Astrocyte (in vitro differentiated cells and primary cell): ENCODE results near the gene PXMP4. TPM values are rescaled to one million over a fixed set of nuclear protein-coding genes. Genes with fewer than 3 reads are reported as not detected.

ENCODE experiments used
- DNase-seq: peaks from one replicate; pipeline ENCODE4 v3.0.0-alpha.2; 2010; ENCODE audit warnings: low read depth
- FAIRE-seq: peaks from 2 replicates; lab custom pipeline; 2011; peaks lifted over from hg19 to GRCh38; lab: Jason Lieb, UNC
- H2AFZ ChIP-seq: 2 replicates; pipeline ENCODE4 v1.6.0; 2012; ENCODE audit warnings: low read depth, low read length, inconsistent platforms
- H3K27ac ChIP-seq: 2 replicates; pipeline ENCODE4 v1.5.1; 2011; ENCODE audit warnings: low read depth, low read length, inconsistent platforms
- H3K27me3 ChIP-seq: 2 replicates; pipeline ENCODE4 v1.6.0; 2011; ENCODE audit warnings: low read length, inconsistent platforms; ENCODE audit not compliant: insufficient read depth
- H3K36me3 ChIP-seq: 2 replicates; pipeline ENCODE4 v1.5.1; 2011; ENCODE audit warnings: low read length, inconsistent platforms; ENCODE audit not compliant: insufficient read depth
- H3K4me1 ChIP-seq: 2 replicates; pipeline ENCODE4 v1.5.1; 2011; ENCODE audit warnings: low read length, inconsistent platforms; ENCODE audit not compliant: insufficient read depth
- H3K4me2 ChIP-seq: 2 replicates; pipeline ENCODE4 v1.6.0; 2012; ENCODE audit warnings: low read length, inconsistent platforms
- H3K4me3 ChIP-seq: 2 replicates; pipeline ENCODE4 v1.5.1; 2011; ENCODE audit warnings: low read depth, mild to moderate bottlenecking, low read length, inconsistent platforms; ENCODE audit not compliant: insufficient read depth
- H3K79me2 ChIP-seq: 2 replicates; pipeline ENCODE4 v1.6.0; 2012; ENCODE audit warnings: mild to moderate bottlenecking, low read length, inconsistent platforms; ENCODE audit not compliant: insufficient read depth
- H3K9ac ChIP-seq: 2 replicates; pipeline ENCODE4 v1.6.0; 2012; ENCODE audit warnings: mild to moderate bottlenecking, low read length, inconsistent platforms
- H3K9me3 ChIP-seq: 2 replicates; pipeline ENCODE4 v1.5.1; 2012; ENCODE audit warnings: low read depth, mild to moderate bottlenecking, low read length, inconsistent platforms; ENCODE audit not compliant: insufficient read depth
- H4K20me1 ChIP-seq: 2 replicates; pipeline ENCODE4 v1.6.0; 2012; ENCODE audit warnings: low read length, inconsistent platforms; ENCODE audit not compliant: insufficient read depth
- H3K27ac Mint-ChIP-seq: one replicate; pipeline ENCODE4 v1.8.0; 2021; ENCODE audit warnings: mild to moderate bottlenecking, mixed read lengths; ENCODE audit not compliant: unreplicated experiment
- H3K27me3 Mint-ChIP-seq: one replicate; pipeline ENCODE4 v1.8.0; 2021; ENCODE audit warnings: low read depth, mixed read lengths; ENCODE audit not compliant: unreplicated experiment
- H3K36me3 Mint-ChIP-seq: one replicate; pipeline ENCODE4 v1.8.0; 2021; ENCODE audit warnings: low read depth, mixed read lengths; ENCODE audit not compliant: unreplicated experiment
- H3K4me1 Mint-ChIP-seq: one replicate; pipeline ENCODE4 v1.8.0; 2021; ENCODE audit warnings: low read depth, mixed read lengths; ENCODE audit not compliant: unreplicated experiment
- H3K4me3 Mint-ChIP-seq: one replicate; pipeline ENCODE4 v1.8.0; 2021; ENCODE audit warnings: mild to moderate bottlenecking, moderate library complexity, mixed read lengths; ENCODE audit not compliant: unreplicated experiment
- H3K9me3 Mint-ChIP-seq: one replicate; pipeline ENCODE4 v1.8.0; 2021; ENCODE audit warnings: mild to moderate bottlenecking, mixed read lengths; ENCODE audit not compliant: unreplicated experiment
- EZH2 ChIP-seq: IDR thresholded peaks from 2 replicates; pipeline ENCODE4 v1.6.1; 2012; ENCODE audit warnings: mild to moderate bottlenecking, low read length, inconsistent platforms; ENCODE audit not compliant: insufficient read depth
- total RNA-seq: library from RNA; stranded (reverse); gene quantifications from 2 replicates; pipeline ENCODE4 v1.2.1, GENCODE V29; 2021
- TF ChIP-seq, protein P1 (sequence below): IDR thresholded peaks from 2 replicates; pipeline ENCODE4 v1.5.1; 2011; ENCODE audit warnings: low read depth, mild to moderate bottlenecking, inconsistent platforms, low read length, moderate library complexity; ENCODE audit not compliant: insufficient read depth

The PXMP4 gene
- total RNA-seq, 1 donor from 2014 or later: 1.1 TPM

DNA sequence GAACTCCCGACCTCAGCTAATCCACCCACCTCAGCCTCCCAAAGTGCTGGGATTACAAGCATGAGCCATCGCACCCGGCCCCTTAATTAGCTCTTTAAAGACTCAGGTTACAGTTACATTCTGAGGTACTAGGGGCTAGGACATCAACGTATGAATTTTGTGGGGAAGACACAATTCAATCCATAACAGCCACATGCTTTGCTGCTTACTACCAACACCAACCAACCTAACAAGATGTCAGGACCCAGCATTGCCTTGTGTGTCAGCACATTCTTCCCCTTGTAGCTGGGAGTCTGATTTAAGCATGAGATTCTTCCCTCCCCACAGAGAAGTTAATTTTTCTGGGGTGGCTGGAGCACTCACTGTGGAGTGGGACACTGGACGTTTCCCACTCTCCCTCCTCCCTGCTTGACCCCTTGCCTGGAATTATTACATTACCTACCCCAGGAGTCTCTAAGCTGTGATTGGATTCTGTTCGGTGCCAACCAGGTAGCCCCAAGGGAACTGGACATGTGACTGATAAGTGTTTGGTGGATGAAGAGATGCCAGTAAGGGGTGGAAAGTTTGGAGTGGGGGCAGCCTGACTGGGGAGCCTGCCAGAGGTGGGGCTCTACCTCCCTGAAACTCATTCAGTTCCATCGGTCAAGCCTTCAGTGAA lies 5.6 kb upstream of the PXMP4 start:
- Mint-ChIP-seq H3K27me3 (peaks cover 10% of the 10 kb centered on the region), H3K27ac (no peak overlapping the region), H3K9me3 (peaks cover 5% of the 10 kb centered on the region), H3K4me1 (no peaks in the 10 kb centered on the region), H3K4me3 (no peak overlapping the region), H3K36me3 (no peaks in the 10 kb centered on the region)
- no peaks in the 10 kb centered on the region for H3K9me3 ChIP-seq
- H4K20me1 ChIP-seq: no peaks in the 10 kb centered on the region
- no peak overlapping the region for H2AFZ ChIP-seq
- no peaks in the 10 kb centered on the region for H3K79me2 ChIP-seq
- H3K4me3 ChIP-seq: no peak overlapping the region
- no peak for DNase-seq
- no peaks in the 10 kb centered on the region for H3K27me3 ChIP-seq
- TF ChIP-seq, protein P1, sequence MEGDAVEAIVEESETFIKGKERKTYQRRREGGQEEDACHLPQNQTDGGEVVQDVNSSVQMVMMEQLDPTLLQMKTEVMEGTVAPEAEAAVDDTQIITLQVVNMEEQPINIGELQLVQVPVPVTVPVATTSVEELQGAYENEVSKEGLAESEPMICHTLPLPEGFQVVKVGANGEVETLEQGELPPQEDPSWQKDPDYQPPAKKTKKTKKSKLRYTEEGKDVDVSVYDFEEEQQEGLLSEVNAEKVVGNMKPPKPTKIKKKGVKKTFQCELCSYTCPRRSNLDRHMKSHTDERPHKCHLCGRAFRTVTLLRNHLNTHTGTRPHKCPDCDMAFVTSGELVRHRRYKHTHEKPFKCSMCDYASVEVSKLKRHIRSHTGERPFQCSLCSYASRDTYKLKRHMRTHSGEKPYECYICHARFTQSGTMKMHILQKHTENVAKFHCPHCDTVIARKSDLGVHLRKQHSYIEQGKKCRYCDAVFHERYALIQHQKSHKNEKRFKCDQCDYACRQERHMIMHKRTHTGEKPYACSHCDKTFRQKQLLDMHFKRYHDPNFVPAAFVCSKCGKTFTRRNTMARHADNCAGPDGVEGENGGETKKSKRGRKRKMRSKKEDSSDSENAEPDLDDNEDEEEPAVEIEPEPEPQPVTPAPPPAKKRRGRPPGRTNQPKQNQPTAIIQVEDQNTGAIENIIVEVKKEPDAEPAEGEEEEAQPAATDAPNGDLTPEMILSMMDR: no peak
- no peak for TF ChIP-seq EZH2
- H3K9ac ChIP-seq: no peak overlapping the region
- no peak for FAIRE-seq
- no peak overlapping the region for H3K4me2 ChIP-seq
- no peaks in the 10 kb centered on the region for H3K36me3 ChIP-seq
- no peak overlapping the region for H3K27ac ChIP-seq
- H3K4me1 ChIP-seq: no peaks in the 10 kb centered on the region

DNA sequence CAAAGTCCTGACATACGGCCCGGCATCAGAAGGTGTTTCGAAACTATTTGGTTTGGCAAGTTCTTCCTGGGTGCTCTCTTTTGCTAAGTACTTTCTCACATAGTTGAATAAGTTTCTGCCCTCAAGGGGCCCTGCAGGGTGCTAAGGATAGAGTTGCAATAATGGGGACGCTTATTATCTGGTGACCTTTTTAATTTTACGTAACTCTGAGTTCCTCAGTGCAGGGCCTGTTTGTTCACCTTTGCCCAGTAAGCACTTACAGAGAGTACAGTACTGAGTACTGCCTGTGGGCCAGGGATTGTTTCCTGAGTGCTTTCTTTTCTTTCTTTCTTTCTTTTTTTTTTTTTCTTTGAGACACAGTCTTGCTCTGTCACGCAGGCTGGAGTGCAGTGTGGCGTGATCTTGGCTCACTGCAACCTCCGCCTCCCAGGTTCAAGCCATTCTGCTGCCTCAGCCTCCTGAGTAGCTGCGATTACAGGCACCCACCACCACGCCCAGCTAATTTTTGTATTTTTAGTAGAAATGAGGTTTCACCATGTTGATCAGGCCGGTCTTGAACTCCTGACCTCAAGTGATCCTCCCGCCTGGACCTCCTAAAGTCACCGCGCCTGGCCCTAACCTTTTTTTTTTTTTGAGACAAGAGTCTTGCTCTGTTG lies 4.5 kb upstream of the PXMP4 start:
- H3K27me3 Mint-ChIP-seq: peaks cover 7% of the 10 kb centered on the region
- TF ChIP-seq, protein P1: no peak
- no peak for TF ChIP-seq EZH2
- no peaks in the 10 kb centered on the region for H3K36me3 Mint-ChIP-seq
- no peak overlapping the region for H3K4me3 Mint-ChIP-seq
- H3K4me3 ChIP-seq: no peak overlapping the region
- H2AFZ ChIP-seq: no peak overlapping the region
- H3K27ac Mint-ChIP-seq: no peak overlapping the region
- peaks cover 4% of the 10 kb centered on the region for H3K4me1 ChIP-seq
- no peaks in the 10 kb centered on the region for H3K36me3 ChIP-seq
- H4K20me1 ChIP-seq: no peaks in the 10 kb centered on the region
- no peaks in the 10 kb centered on the region for H3K4me1 Mint-ChIP-seq
- H3K9me3 Mint-ChIP-seq: peaks cover 8% of the 10 kb centered on the region
- H3K79me2 ChIP-seq: no peaks in the 10 kb centered on the region
- no peaks in the 10 kb centered on the region for H3K27me3 ChIP-seq
- H3K27ac ChIP-seq: no peak overlapping the region
- H3K9me3 ChIP-seq: no peaks in the 10 kb centered on the region
- FAIRE-seq: no peak
- H3K9ac ChIP-seq: no peak overlapping the region
- no peak for DNase-seq
- no peak overlapping the region for H3K4me2 ChIP-seq
